ENCODE results near the gene VWA5A.
"Not testable (repeated sequence)": the region's sequence is repeated elsewhere in the genome, so short reads cannot be mapped to it uniquely, and the experiment has no call there.

DNA sequence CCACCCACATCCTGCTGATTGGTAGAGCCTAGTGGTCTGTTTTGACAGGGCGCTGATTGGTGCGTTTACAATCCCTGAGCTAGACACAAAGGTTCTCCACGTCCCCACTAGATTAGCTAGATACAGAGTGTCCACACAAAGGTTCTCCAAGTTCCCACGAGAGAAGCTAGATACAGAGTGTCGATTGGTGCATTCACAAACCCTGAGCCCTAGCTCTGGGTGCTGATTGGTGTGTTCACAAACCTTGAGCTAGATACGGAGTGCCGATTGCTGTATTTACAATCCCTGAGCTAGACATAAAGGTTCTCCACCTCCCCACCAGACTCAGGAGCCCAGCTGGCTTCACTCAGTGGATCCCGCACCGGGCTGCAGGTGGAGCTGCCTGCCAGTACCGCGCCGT is 55.1 kb downstream of the VWA5A start:
- TF ChIP-seq, protein P1, sequence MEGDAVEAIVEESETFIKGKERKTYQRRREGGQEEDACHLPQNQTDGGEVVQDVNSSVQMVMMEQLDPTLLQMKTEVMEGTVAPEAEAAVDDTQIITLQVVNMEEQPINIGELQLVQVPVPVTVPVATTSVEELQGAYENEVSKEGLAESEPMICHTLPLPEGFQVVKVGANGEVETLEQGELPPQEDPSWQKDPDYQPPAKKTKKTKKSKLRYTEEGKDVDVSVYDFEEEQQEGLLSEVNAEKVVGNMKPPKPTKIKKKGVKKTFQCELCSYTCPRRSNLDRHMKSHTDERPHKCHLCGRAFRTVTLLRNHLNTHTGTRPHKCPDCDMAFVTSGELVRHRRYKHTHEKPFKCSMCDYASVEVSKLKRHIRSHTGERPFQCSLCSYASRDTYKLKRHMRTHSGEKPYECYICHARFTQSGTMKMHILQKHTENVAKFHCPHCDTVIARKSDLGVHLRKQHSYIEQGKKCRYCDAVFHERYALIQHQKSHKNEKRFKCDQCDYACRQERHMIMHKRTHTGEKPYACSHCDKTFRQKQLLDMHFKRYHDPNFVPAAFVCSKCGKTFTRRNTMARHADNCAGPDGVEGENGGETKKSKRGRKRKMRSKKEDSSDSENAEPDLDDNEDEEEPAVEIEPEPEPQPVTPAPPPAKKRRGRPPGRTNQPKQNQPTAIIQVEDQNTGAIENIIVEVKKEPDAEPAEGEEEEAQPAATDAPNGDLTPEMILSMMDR (IDR thresholded peaks at IDR 0.05): not testable (repeated sequence)
- TF ChIP-seq POLR2A (IDR thresholded peaks at IDR 0.05): not testable (repeated sequence)

Data from uterus (tissue), 2 donors.